IPS-18c (cell line): ENCODE results near the gene NAALAD2.
"Not testable (repeated sequence)": the region's sequence is repeated elsewhere in the genome, so short reads cannot be mapped to it uniquely, and the experiment has no call there.

Experiments used
- H3K4me3 ChIP-seq: 2 replicates; pipeline ENCODE4 v1.7.0; 2013; ENCODE audit warnings: low read depth, mild to moderate bottlenecking, low read length, moderate library complexity; ENCODE audit not compliant: insufficient read depth
- H3K9me3 ChIP-seq: one replicate; pipeline ENCODE4 v1.6.1; 2013; ENCODE audit warnings: mild to moderate bottlenecking, low read length, moderate library complexity; ENCODE audit not compliant: control insufficient read depth, insufficient read depth

The NAALAD2 gene

DNA sequence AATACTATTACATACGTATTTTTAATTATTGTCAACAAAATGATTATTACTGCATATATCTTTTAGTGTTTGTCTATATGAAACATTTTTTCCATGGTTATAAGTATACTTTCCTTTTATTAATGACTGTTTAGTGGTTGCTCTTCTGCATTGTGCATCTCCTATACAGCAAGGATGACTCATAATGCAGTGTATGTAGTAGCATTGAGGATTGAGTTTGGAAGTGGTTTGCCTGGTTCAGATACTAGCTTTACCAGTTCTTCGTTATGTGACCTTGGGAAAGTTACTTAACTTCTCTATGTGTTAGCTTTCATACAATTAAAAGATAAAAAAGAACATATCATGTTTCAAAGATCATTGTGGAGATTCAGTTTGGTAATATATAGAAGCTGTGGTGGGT, 44.3 kb downstream of the NAALAD2 start:
- H3K4me3 ChIP-seq: no peak overlapping the region
- H3K9me3 ChIP-seq: no peaks in the 10 kb centered on the region

DNA sequence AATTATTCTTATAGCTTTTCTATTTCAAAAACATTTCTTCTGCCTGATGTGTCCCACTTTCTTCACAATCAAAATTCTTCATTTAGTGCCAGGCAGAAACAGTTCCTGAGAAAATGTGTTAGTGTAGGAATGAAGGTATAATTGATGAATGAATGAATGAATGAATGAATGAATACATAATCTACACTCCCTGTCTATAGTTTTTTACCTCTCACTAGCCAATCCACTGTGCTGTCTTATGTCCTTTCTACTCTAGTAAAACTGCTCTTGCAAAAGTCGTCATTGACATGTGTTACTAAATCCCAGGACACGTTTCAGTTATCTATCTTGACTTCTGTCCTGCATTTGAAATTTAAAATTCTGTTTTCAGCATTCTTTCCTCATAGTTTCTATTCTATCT, 45.5 kb downstream of the NAALAD2 start:
- H3K4me3 ChIP-seq: no peak overlapping the region
- no peaks in the 10 kb centered on the region for H3K9me3 ChIP-seq

DNA sequence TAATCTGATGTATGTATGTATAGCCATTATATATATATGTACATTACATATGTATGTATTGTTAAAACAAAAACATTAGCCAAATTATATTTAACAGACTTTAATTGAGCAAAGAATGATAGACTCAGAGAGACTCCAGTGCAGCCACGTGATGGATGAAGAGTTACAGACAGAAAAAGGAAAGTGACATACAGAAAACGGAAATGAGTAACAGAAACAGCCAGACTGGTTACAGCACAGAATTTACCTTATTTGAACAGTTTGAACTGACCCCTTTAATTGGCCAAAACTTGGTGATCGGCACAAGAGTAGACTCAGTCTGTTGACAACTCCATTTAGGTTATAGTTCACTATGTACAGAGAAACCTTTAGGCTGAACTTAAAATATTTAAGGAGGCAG, 53.4 kb downstream of the NAALAD2 start:
- H3K4me3 ChIP-seq: no peak overlapping the region
- H3K9me3 ChIP-seq: no peaks in the 10 kb centered on the region

- H3K4me3 ChIP-seq: no peak overlapping the region
- H3K9me3 ChIP-seq: no peaks in the 10 kb centered on the region
Observed at GRCh38 chr11:90189011-90189410, 54.5 kb downstream of the NAALAD2 start.

GRCh38 chr11:90192869-90193582, 58.6 kb downstream of the NAALAD2 start:
- Histone ChIP-seq H3K9me3 (no peaks in the 10 kb centered on the region), H3K4me3 (no peak overlapping the region)

DNA sequence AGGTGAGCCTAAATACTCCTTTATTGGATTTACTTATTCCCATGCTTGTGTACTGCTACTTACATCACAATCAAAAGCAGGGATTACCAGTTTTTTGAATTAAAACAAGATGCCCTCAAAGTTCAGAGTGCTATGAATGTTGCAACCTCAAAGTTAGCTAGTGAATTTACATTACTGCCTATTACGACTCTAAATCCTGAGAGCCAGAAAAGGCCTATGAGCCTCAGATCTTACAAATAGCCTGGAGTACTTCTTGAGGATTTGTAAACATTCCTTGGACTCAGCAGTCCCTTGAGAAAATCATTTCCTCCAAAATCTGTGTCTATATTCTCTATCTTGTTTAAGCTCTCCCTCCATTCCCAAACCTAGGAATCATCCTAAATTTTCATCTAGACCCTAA, 62.9 kb downstream of the NAALAD2 start:
- H3K9me3 ChIP-seq: no peaks in the 10 kb centered on the region
- no peak overlapping the region for H3K4me3 ChIP-seq

DNA sequence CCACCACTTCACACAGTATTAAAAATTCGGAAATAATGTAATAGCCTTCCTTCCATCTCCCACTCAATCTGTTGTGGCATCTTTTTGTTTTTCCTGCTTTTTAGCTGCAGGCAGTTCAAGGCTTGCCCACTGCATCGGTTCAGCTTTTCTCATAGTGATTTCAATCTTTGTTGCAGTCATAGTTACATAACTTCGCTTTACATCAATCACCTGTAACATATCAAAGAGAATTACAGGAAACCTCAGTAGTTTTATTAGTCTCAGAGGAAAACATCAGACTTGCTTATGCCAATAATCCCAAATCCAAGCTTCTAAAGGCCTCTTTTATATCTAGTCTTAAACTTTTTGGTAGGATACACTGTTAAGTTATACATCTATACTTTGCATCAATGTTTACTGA, 67.9 kb downstream of the NAALAD2 start:
- no peak overlapping the region for H3K4me3 ChIP-seq
- H3K9me3 ChIP-seq: no peaks in the 10 kb centered on the region

DNA sequence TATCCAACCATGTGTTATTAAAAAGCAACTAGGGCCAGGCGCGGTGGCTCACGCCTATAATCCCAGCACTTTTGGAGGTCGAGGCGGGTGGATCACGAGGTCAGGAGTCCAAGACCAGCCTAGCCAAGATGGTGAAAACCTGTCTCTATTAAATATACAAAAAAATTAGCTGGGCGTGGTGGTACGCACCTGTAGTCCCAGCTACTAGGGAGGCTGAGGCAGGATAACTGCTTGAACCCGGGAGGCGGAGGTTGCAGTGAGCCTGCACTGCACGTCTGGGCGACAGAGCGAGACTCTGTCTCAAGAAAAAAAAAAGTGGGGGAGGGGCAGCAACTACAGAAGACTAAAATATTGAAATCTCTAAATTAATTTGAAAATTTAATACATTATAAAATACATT, 69.9 kb downstream of the NAALAD2 start:
- no peaks in the 10 kb centered on the region for H3K9me3 ChIP-seq
- no peak overlapping the region for H3K4me3 ChIP-seq

DNA sequence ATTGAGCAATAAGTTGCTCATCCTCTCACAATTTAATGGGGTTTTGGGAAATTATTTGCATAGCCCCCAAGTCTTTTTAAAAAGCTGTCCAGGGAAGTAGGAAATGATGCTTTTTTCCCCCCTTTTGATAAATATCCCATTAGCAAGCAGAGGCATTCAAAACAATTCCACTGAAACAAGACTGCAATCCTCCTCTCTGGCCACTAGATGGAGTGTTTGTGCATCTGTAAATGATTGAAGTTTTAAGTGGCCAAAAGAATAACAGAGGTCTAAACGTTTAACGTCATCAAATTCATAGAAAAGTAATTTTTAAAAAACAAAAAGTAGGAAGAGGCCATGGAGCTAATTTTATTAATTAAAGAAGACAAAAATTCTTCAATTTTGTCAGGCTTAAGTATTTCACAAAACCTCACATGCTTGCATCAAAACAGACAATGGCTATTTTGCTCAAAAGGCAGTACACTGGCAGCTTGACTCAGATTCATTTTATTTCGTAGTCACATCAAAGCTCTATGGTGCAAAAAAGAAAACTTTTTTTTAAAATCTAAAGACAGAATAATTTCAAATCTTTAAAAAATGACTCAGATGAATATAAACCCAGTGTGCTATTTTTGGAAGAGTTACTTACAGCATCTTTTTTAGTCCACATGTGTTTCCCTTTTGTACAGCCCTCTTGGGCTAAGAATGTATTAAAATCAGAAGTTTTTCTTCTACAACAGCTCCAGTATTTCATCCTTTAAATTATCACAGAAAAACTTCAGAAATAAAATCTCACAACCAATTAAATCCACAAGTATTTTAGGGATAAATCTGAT, 70.6 kb downstream of the NAALAD2 start:
- no peak overlapping the region for H3K4me3 ChIP-seq
- no peaks in the 10 kb centered on the region for H3K9me3 ChIP-seq

DNA sequence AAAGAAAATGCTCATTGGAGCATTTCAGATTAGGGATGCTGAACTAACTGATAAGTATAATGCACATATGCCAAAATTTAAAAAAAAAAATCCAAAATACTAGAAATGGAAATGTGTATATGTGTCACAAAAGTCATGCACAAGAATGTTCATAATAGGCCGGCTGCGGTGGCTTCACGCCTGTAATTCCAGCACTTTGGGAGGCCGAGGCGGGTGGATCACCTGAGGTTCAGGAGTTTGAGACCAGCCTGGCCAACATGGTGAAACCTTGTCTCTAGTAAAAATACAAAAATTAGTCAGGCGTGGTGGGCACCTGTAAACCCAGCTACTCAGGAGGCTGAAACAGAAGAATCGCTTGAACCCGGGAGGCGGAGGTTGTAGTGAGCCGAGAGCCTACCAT, 73.5 kb downstream of the NAALAD2 start:
- not testable (repeated sequence) for H3K4me3 ChIP-seq, H3K9me3 ChIP-seq

- no peaks in the 10 kb centered on the region for H3K9me3 ChIP-seq
Observed at GRCh38 chr11:90208857-90209256, 74.4 kb downstream of the NAALAD2 start.

DNA sequence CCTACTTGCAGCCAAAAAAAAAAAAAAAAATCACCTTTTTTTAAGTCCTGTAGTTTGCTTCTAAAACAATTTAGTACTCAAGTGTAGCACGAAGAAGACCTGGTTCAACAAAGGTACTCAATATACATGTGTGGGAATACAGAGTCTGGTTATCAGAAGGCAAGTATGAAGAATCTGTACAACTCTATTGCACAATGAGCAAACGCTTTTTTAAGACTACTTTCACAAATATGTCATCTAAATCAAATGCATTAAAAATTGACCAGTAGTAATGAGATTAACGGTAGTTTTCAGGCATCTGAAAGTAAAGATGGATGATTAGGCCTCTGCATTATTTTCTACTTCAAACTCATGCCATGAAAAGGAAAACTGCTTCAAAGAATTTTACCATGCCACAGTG, 78.9 kb downstream of the NAALAD2 start:
- no peak overlapping the region for H3K4me3 ChIP-seq
- no peaks in the 10 kb centered on the region for H3K9me3 ChIP-seq

More at GRCh38 chr11:90208857-90209256, 74.4 kb downstream of the NAALAD2 start:
- H3K4me3 ChIP-seq: no peak overlapping the region

GRCh38 chr11:90216611-90217010, 82.1 kb downstream of the NAALAD2 start:
- Histone ChIP-seq H3K4me3 (no peak overlapping the region), H3K9me3 (peaks cover 3% of the 10 kb centered on the region)

DNA sequence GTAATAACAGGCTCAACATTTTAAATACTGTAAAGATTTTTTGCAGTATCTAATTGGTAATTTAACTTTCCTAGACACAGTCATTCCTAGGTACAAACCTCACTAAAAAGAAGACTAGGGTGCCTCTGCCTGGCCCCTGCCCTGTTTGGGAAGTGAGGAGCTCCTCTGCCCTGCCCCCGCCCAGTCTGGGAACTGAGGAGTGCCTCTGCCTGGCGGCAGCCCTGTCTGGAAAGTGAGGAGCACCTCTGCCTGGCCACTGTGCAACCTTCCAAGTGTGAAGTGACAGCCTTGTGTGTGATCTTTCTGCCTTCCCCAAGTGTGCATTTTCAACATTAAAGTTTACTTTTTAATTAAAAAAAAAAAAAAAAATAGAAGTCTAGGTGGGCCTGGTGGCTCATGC, 84.1 kb downstream of the NAALAD2 start:
- peaks cover 3% of the 10 kb centered on the region for H3K9me3 ChIP-seq

DNA sequence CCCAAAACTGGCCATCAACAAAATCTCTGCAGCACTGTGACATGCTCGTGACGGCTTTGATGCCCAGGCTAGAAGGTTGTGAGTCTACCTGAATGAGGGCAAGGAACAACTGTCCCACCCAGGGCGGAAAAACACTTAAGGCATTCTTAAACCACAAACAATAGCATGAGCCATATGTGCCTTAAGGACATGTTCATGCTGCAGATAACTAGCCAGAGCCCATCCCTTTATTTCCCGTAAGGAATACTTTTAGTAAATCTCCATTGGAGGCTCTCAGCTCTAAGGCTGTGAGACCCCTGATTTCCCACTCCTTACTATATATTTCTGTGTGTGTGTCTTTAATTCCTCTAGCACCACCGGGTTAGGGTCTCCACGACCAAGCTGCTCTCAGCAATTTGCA, 85.0 kb downstream of the NAALAD2 start:
- H3K9me3 ChIP-seq: peaks cover 3% of the 10 kb centered on the region
- no peak overlapping the region for H3K4me3 ChIP-seq

More for the DNA sequence above, 84.1 kb downstream of the NAALAD2 start:
- H3K4me3 ChIP-seq: no peak overlapping the region

GRCh38 chr11:90220391-90220790, 85.9 kb downstream of the NAALAD2 start:
- peaks cover 3% of the 10 kb centered on the region for H3K9me3 ChIP-seq
- no peak overlapping the region for H3K4me3 ChIP-seq

DNA sequence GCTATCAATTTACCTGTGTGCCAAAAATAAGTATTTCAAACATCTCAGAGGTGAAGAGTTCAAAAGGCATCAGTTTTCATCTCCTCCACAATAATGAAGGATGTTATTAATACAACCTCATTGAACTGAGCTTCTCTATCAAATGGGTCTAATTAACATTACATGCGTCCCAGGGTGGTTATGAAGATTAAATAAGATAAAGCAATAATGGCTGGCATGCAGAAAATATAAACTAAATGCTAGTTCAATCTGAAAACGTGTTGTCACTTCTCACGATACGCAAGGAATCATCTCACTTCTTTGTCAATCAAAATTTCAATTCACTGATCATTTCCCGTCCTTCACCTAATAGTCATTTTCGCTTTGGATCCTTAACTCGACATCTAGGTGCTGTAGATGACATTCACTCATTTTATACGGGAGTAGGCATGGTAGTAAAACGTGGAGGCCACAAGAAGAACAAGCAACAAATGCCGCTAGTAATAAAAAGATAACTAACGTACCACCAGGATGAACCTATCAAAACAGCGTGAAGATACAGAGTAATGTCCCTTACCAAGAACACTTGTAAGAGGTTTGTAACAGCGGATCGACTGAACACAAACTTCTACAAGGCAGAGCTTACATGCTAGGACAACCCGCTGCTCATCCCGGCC, 87.5 kb downstream of the NAALAD2 start:
- peaks cover 3% of the 10 kb centered on the region for H3K9me3 ChIP-seq
- peak overlapping the region; percentile 60 for H3K4me3 ChIP-seq
